A549 (cell line): ENCODE data around the gene IPO7. TPM values are rescaled to one million over a fixed set of nuclear protein-coding genes. Genes with fewer than 3 reads are reported as not detected.

Source experiments
- ATAC-seq, 2 experiments: fragments of 200-7000 bp in 1 of 2; fragments of >200 bp in 1 of 2; cut with Nextera tagmentation in 1 of 2; cut with Tn5 transposase in 1 of 2; 3 replicates each; pipeline versions ENCODE4 v1.8.0 to v1.9.1; 2018 to 2020; ENCODE audit warnings: mild to moderate bottlenecking in 1 of 2, moderate library complexity in 1 of 2
- CTCF ChIA-PET: fragments of 300-600 bp; sonication (Branson Sonifier 250); formaldehyde crosslinking; extraction: SDS; loops from one replicate; lab custom pipeline; 2021; ENCODE audit warnings: antibody characterized with exemption, inconsistent platforms; lab: Yijun Ruan, JAX
- POLR2A ChIA-PET: fragments of 350-600 bp; formaldehyde crosslinking; extraction: SDS; loops from one replicate; lab custom pipeline; 2021; ENCODE audit warnings: antibody characterized with exemption, inconsistent platforms; lab: Yijun Ruan, JAX
- DNase-seq, 2 experiments: peaks; one replicate each; pipeline versions ENCODE4 v3.0.0 to v3.0.0-alpha.2; 2011 to 2016; ENCODE audit warnings: low read depth in 1 of 2, low spot score in 1 of 2
- FAIRE-seq: peaks from 2 replicates; lab custom pipeline; 2011; peaks lifted over from hg19 to GRCh38; lab: Jason Lieb, UNC
- H3K27ac ChIP-seq, 2 experiments: fragments of >200 bp; sonication (Bioruptor Twin); formaldehyde crosslinking; 3 replicates each; pipeline ENCODE4 v1.5.1; 2016 to 2017
- H3K4me1 ChIP-seq: fragments of >200 bp; sonication (Bioruptor Twin); formaldehyde crosslinking; 3 replicates; pipeline ENCODE4 v1.6.1; 2016
- H3K4me2 ChIP-seq: fragments of >200 bp; sonication (Bioruptor Twin); formaldehyde crosslinking; 3 replicates; pipeline ENCODE4 v1.6.1; 2016
- H3K4me3 ChIP-seq: fragments of >200 bp; sonication (Bioruptor Twin); formaldehyde crosslinking; 3 replicates; pipeline ENCODE4 v1.5.1; 2016
- H3K9me3 ChIP-seq: fragments of >200 bp; sonication (Bioruptor Twin); formaldehyde crosslinking; 3 replicates; pipeline ENCODE4 v1.6.1; 2016
- CEBPB ChIP-seq, 2 experiments: fragments of >200 bp in 1 of 2; sonication (Bioruptor Twin) in 1 of 2; formaldehyde crosslinking in 1 of 2; IDR thresholded peaks; 2 replicates each; pipeline ENCODE4 v1.6.1; 2012 to 2016
- CHD4 ChIP-seq: fragments of 200-600 bp; sonication (generic); IDR thresholded peaks from 2 replicates; pipeline ENCODE4 v1.6.1; 2016; ENCODE audit warnings: antibody characterized with exemption, mild to moderate bottlenecking, borderline replicate concordance
- ESRRA ChIP-seq: fragments of 150-350 bp; IDR thresholded peaks from 2 replicates; pipeline ENCODE4 v1.6.1; 2014; ENCODE audit warnings: mild to moderate bottlenecking, low read length, borderline replicate concordance
- FOSB ChIP-seq: fragments of 250-450 bp; sonication (Bioruptor Pico); IDR thresholded peaks from 2 replicates; pipeline ENCODE4 v1.5.0; 2020; ENCODE audit warnings: mild to moderate bottlenecking, moderate library complexity
- MYC ChIP-seq: IDR thresholded peaks from 2 replicates; pipeline ENCODE4 v1.6.1; 2012; ENCODE audit warnings: mild to moderate bottlenecking, inconsistent platforms, low read length, improper control_type of control experiment, borderline replicate concordance
- NPAS2 ChIP-seq: fragments of 250-450 bp; sonication (Bioruptor Pico); IDR thresholded peaks from 2 replicates; pipeline ENCODE4 v1.8.0; 2022; ENCODE audit warnings: mild to moderate bottlenecking, moderate library complexity, borderline replicate concordance
- NR3C1 ChIP-seq: fragments of >200 bp; sonication (Bioruptor Twin); formaldehyde crosslinking; IDR thresholded peaks from 3 replicates; pipeline ENCODE4 v1.6.1; 2017
- RNF2 ChIP-seq: fragments of 200-600 bp; sonication (generic); IDR thresholded peaks from 2 replicates; pipeline ENCODE4 v1.6.1; 2016; ENCODE audit warnings: low read depth, mild to moderate bottlenecking, antibody characterized with exemption, moderate library complexity, borderline replicate concordance
- SMC3 ChIP-seq: fragments of >200 bp; sonication (Bioruptor Twin); formaldehyde crosslinking; IDR thresholded peaks from 3 replicates; pipeline ENCODE4 v1.6.1; 2018; ENCODE audit warnings: inconsistent platforms
- ZSCAN20 ChIP-seq: fragments of 250-450 bp; sonication (Bioruptor Pico); IDR thresholded peaks from 2 replicates; pipeline ENCODE4 v1.8.0; 2022; ENCODE audit warnings: mild to moderate bottlenecking, moderate library complexity
- WGBS: methylation state at CpG from one replicate; pipeline ENCODE4 v1.1.6; 2017; ENCODE audit errors: missing lambda C conversion rate; 5-methylcytosine and 5-hydroxymethylcytosine counted together
- polyA plus RNA-seq, 4 experiments: library from polyadenylated mRNA; depleted of rRNA in 3 of 4; stranded (reverse); fragments of >200 nt; fragmentation: RNase III in 1 of 4; extraction: RNeasy Plus Mini Kit Qiagen cat#74134 plus additional on column Dnase treatment in 1 of 4; gene quantifications; 2 replicates in 3 of 4; 3 replicates in 1 of 4; pipeline ENCODE4 v1.2.3, GENCODE V29; 2011 to 2017
- TF ChIP-seq, protein P1 (sequence below): fragments of 150-350 bp; IDR thresholded peaks from 2 replicates; pipeline ENCODE4 v1.6.1; 2014; ENCODE audit warnings: low read depth, mild to moderate bottlenecking, low read length
- TF ChIP-seq, protein P2 (sequence below): IDR thresholded peaks from 2 replicates; pipeline ENCODE4 v1.6.1; 2012
- TF ChIP-seq, protein P3 (sequence below): fragments of >200 bp; sonication (Bioruptor Twin); formaldehyde crosslinking; IDR thresholded peaks from 3 replicates; pipeline ENCODE4 v1.5.1; 2016
- TF ChIP-seq, protein P4 (sequence below): IDR thresholded peaks from 2 replicates; pipeline ENCODE4 v1.6.1; 2012; ENCODE audit warnings: low read depth, borderline replicate concordance

The IPO7 gene
- polyA plus RNA-seq, 2 of the 4 experiments (the other 2 are of a cell fraction) = 115 to 142 TPM

DNA sequence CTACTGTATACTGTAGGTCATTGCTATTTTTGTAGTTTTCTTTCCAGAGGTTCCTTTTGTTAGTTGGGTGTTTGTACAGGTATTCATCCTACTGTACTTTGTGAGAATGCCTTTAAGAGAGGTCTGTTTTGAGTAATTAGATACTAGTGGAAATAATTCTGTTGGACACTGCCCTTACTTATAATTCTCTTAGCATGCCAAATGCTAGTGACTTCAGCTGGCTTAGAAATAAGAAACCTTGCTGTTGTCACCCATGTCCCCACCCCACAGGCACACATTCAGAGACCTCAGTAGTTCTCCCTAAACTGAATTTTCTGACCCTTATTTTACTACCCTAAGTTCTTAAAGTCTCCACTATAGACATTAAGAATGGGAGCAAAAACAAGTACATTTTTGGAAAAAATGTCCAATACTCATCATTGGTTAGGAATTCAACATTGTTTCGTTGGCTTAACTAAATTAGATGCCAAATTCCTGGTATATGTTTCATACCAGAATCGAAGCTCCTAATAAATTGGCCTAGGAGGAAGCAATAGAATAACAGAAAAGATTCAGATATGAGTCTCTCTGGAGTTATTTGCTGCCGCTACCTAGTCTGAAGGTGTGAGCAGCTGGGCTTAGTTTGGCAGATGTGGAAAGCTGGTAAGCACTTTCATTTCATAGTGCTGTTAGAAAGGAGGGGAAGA is 104.8 kb downstream of the IPO7 start:
- ChIA-PET CTCF (interaction anchor here (1.0 to 2.5 kb wide), 3 partner anchors 16 to 18 kb away, joined by 3 to 14 read pairs (median 3); no protein-coding TSS in a partner anchor), POLR2A (interaction anchor here (1.1 kb wide), 1 partner anchor 28 kb away, joined by 5 read pairs; the partner anchor contains the start of gene ZNF143)
- H3K4me1 ChIP-seq = no peaks in the 10 kb centered on the region
- no peaks in the 10 kb centered on the region for H3K9me3 ChIP-seq
- TF ChIP-seq ZSCAN20 (CRISPR knock-in tag) (no peak), NPAS2 (CRISPR knock-in tag) (no peak), CHD4 (no peak), MYC (no peak)
- TF ChIP-seq, protein P1, sequence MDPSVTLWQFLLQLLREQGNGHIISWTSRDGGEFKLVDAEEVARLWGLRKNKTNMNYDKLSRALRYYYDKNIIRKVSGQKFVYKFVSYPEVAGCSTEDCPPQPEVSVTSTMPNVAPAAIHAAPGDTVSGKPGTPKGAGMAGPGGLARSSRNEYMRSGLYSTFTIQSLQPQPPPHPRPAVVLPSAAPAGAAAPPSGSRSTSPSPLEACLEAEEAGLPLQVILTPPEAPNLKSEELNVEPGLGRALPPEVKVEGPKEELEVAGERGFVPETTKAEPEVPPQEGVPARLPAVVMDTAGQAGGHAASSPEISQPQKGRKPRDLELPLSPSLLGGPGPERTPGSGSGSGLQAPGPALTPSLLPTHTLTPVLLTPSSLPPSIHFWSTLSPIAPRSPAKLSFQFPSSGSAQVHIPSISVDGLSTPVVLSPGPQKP = no peak
- no peak overlapping the region for H3K4me2 ChIP-seq
- DNase-seq = no peak
- H3K27ac ChIP-seq = no peak overlapping the region
- no peak overlapping the region for H3K4me3 ChIP-seq
- FAIRE-seq = no peak
- 73% methylated on average over 3 of the region's 3 CpGs for WGBS
- ATAC-seq = no peak

DNA sequence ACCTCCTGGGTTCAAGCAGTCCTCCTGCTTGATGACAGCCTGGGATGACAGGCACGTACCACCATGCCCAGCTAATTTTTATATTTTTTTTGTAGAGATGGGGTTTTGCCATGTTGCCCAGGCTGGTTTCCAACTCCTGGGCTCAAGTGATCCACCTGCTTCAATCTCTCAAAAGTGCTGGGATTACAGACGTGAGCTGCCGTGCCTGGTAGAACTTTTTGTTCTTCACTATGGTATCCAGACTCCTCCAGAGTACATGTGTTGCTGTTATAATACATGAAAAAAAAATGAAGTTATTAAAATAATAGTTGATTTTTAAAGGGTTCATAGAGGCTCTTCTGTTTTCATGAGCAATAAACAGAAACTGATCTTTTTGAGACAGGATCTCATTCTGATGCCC is 105.9 kb downstream of the IPO7 start:
- TF ChIP-seq, protein P2, sequence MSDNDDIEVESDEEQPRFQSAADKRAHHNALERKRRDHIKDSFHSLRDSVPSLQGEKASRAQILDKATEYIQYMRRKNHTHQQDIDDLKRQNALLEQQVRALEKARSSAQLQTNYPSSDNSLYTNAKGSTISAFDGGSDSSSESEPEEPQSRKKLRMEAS = no peak
- TF ChIP-seq CHD4 (no peak), SMC3 (no peak), RNF2 (no peak), ESRRA (no peak), NR3C1 (no peak)
- TF ChIP-seq, protein P3, sequence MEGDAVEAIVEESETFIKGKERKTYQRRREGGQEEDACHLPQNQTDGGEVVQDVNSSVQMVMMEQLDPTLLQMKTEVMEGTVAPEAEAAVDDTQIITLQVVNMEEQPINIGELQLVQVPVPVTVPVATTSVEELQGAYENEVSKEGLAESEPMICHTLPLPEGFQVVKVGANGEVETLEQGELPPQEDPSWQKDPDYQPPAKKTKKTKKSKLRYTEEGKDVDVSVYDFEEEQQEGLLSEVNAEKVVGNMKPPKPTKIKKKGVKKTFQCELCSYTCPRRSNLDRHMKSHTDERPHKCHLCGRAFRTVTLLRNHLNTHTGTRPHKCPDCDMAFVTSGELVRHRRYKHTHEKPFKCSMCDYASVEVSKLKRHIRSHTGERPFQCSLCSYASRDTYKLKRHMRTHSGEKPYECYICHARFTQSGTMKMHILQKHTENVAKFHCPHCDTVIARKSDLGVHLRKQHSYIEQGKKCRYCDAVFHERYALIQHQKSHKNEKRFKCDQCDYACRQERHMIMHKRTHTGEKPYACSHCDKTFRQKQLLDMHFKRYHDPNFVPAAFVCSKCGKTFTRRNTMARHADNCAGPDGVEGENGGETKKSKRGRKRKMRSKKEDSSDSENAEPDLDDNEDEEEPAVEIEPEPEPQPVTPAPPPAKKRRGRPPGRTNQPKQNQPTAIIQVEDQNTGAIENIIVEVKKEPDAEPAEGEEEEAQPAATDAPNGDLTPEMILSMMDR = no peak
- FAIRE-seq (no peak), DNase-seq (no peak), ATAC-seq (no peak)
- CTCF ChIA-PET = interaction anchor here (0.7 to 2.5 kb wide), 4 partner anchors 15 to 1078 kb away, joined by 3 to 14 read pairs (median 4); no protein-coding TSS in a partner anchor
- Histone ChIP-seq H3K9me3 (no peaks in the 10 kb centered on the region), H3K4me3 (no peak overlapping the region), H3K4me1 (no peaks in the 10 kb centered on the region), H3K4me2 (no peak overlapping the region), H3K27ac (no peak overlapping the region)
- POLR2A ChIA-PET = interaction anchor here (1.5 kb wide), 1 partner anchor 30 kb away, joined by 8 read pairs; the partner anchor contains the start of gene ZNF143
- 93% methylated on average over 3 of the region's 3 CpGs for WGBS

DNA sequence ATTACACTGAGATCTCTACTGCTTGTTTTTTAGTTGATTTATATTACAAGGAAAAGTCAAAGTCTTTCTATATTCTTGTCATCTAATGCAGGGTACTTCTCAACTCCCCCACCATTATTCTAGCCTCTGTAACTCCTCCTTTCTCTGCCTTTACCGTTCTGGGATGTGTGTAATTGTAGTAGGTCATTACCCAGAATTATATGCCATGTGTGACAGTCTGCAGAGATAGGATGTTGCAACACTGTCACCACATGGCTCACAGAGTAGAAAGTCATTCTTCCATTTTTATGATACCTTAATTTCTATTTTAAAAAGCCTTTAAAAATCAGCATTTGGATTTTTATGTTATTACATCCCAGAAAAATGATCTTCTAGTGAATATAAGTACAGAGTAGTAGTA is 109.0 kb downstream of the IPO7 start:
- CTCF ChIA-PET = interaction anchor here (1.4 kb wide), 1 partner anchor 13 kb away, joined by 4 read pairs; no protein-coding TSS in a partner anchor
- POLR2A ChIA-PET = no interaction called here
- H3K4me1 ChIP-seq = peaks cover 5% of the 10 kb centered on the region; the same call in 2 of the 3 replicates
- H3K4me2 ChIP-seq = no peak overlapping the region
- DNase-seq (no peak), ATAC-seq (no peak), FAIRE-seq (no peak)
- H3K27ac ChIP-seq = no peak overlapping the region
- TF ChIP-seq, protein P1 = no peak
- TF ChIP-seq FOSB (CRISPR knock-in tag) (no peak), CEBPB (IDR thresholded peaks at IDR 0.05) (peak in 1 of 2 experiments; percentile 6; a peak in 1 of 4 replicates)
- TF ChIP-seq, protein P4, sequence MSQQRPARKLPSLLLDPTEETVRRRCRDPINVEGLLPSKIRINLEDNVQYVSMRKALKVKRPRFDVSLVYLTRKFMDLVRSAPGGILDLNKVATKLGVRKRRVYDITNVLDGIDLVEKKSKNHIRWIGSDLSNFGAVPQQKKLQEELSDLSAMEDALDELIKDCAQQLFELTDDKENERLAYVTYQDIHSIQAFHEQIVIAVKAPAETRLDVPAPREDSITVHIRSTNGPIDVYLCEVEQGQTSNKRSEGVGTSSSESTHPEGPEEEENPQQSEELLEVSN = no peak
- H3K9me3 ChIP-seq = no peaks in the 10 kb centered on the region
- H3K4me3 ChIP-seq = no peak overlapping the region
- WGBS = 45% methylated on average over 1 of the region's 1 CpG
